Glomerular endothelial cell (primary cell): ENCODE data around the gene RAB28. TPM values are rescaled to one million over a fixed set of nuclear protein-coding genes. Genes with fewer than 3 reads are reported as not detected.
"Not testable (repeated sequence)": the region's sequence is repeated elsewhere in the genome, so short reads cannot be mapped to it uniquely, and the experiment has no call there.

Source experiments
- DNase-seq: peaks from one replicate; pipeline ENCODE4 v3.0.0-alpha.2; 2011; ENCODE audit warnings: low read depth, low spot score; ENCODE audit errors: extremely low read depth
- total RNA-seq: library from RNA; depleted of rRNA; stranded (reverse); fragments of >200 nt; gene quantifications from 2 replicates; pipeline ENCODE4 v1.2.3, GENCODE V29; 2015

RAB28 gene
- total RNA-seq, 1 donor from 2014 or later = 12.1 TPM

- DNase-seq = no peak
Observed at GRCh38 chr4:13452927-13453579, 31.1 kb downstream of the RAB28 start.

- DNase-seq = no peak
Observed at GRCh38 chr4:13449590-13449989, 34.5 kb downstream of the RAB28 start.

- no peak for DNase-seq
Observed at GRCh38 chr4:13445841-13446790, 38.0 kb downstream of the RAB28 start.

GRCh38 chr4:13441506-13441905 is 42.6 kb downstream of the RAB28 start:
- no peak for DNase-seq

- DNase-seq = no peak
Observed at GRCh38 chr4:13436962-13437361, 47.2 kb downstream of the RAB28 start.

- no peak for DNase-seq
Observed at GRCh38 chr4:13432453-13432852, 51.7 kb downstream of the RAB28 start.

- DNase-seq = no peak
Observed at GRCh38 chr4:13430834-13431568, 53.1 kb downstream of the RAB28 start.

GRCh38 chr4:13427599-13428325 is 56.4 kb downstream of the RAB28 start:
- no peak for DNase-seq

- DNase-seq = no peak
Observed at GRCh38 chr4:13415068-13415785, 68.9 kb downstream of the RAB28 start.

GRCh38 chr4:13413729-13414437 is 70.3 kb downstream of the RAB28 start:
- DNase-seq = no peak

- no peak for DNase-seq
Observed at GRCh38 chr4:13411942-13412341, 72.2 kb downstream of the RAB28 start.

- DNase-seq = no peak
Observed at GRCh38 chr4:13409324-13409723, 74.8 kb downstream of the RAB28 start.

- DNase-seq = not testable (repeated sequence)
Observed at GRCh38 chr4:13406156-13406555, 78.0 kb downstream of the RAB28 start.

- no peak for DNase-seq
Observed at GRCh38 chr4:13403833-13404232, 80.3 kb downstream of the RAB28 start.

- DNase-seq = no peak
Observed at GRCh38 chr4:13403326-13403725, 80.8 kb downstream of the RAB28 start.

- no peak for DNase-seq
Observed at GRCh38 chr4:13399257-13399656, 84.9 kb downstream of the RAB28 start.

GRCh38 chr4:13396161-13396560 is 88.0 kb downstream of the RAB28 start:
- DNase-seq = no peak

GRCh38 chr4:13389901-13390300 is 94.2 kb downstream of the RAB28 start:
- not testable (repeated sequence) for DNase-seq

- DNase-seq = no peak
Observed at GRCh38 chr4:13386405-13387107, 97.6 kb downstream of the RAB28 start.
